HG03097 (cell line): ENCODE data around the gene LAMA2.

Experiments
- ATAC-seq: cut with Tn5 transposase; IDR thresholded peaks from one replicate; pipeline ENCODE4 v1.9.1; 2021; ENCODE audit not compliant: unreplicated experiment, low FRiP score

Gene LAMA2

GRCh38 chr6:129251669-129252376, 368.9 kb downstream of the LAMA2 start:
- ATAC-seq = peak; percentile 82

GRCh38 chr6:129252377-129253071, 369.6 kb downstream of the LAMA2 start:
- no peak for ATAC-seq

- no peak for ATAC-seq
These were observed 370.3 kb downstream of the LAMA2 start for GRCh38 chr6:129253242-129253641.

GRCh38 chr6:129253727-129254126, 370.8 kb downstream of the LAMA2 start:
- ATAC-seq = no peak

- ATAC-seq = no peak
These were observed 374.3 kb downstream of the LAMA2 start for GRCh38 chr6:129257196-129257595.

GRCh38 chr6:129262661-129263060, 379.7 kb downstream of the LAMA2 start:
- ATAC-seq = no peak

- no peak for ATAC-seq
These were observed 380.2 kb downstream of the LAMA2 start for GRCh38 chr6:129263176-129263575.

- no peak for ATAC-seq
These were observed 381.6 kb downstream of the LAMA2 start for GRCh38 chr6:129264480-129265045.

- no peak for ATAC-seq
These were observed 384.1 kb downstream of the LAMA2 start for GRCh38 chr6:129267028-129267427.

- ATAC-seq = no peak
These were observed 386.1 kb downstream of the LAMA2 start for GRCh38 chr6:129269076-129269475.

- ATAC-seq = no peak
These were observed 387.0 kb downstream of the LAMA2 start for GRCh38 chr6:129269891-129270290.

- no peak for ATAC-seq
These were observed 387.5 kb downstream of the LAMA2 start for GRCh38 chr6:129270450-129270849.

- no peak for ATAC-seq
These were observed 390.2 kb downstream of the LAMA2 start for GRCh38 chr6:129273161-129273560.

- no peak for ATAC-seq
These were observed 393.5 kb downstream of the LAMA2 start for GRCh38 chr6:129276461-129276860.

GRCh38 chr6:129276986-129277385, 394.0 kb downstream of the LAMA2 start:
- ATAC-seq = no peak

GRCh38 chr6:129279343-129280292, 396.7 kb downstream of the LAMA2 start:
- no peak for ATAC-seq

- no peak for ATAC-seq
These were observed 397.3 kb downstream of the LAMA2 start for GRCh38 chr6:129280293-129280644.

GRCh38 chr6:129280749-129281148, 397.8 kb downstream of the LAMA2 start:
- ATAC-seq = no peak

- ATAC-seq = no peak
These were observed 398.3 kb downstream of the LAMA2 start for GRCh38 chr6:129281168-129281796.

GRCh38 chr6:129282019-129282418, 399.1 kb downstream of the LAMA2 start:
- no peak for ATAC-seq
